MCF 10A (cell line): ENCODE data around the gene SLCO2A1. TPM values are rescaled to one million over a fixed set of nuclear protein-coding genes. Genes with fewer than 3 reads are reported as not detected.

ENCODE experiments used
- BruUV-seq: library from RNA; stranded (reverse); fragments of 400-500 nt; replicated peaks from 2 replicates; lab custom pipeline; 2021; lab: Mats Ljungman, UMichigan
- CTCF ChIA-PET: fragments of 300-600 bp; sonication (Branson Sonifier 250); formaldehyde crosslinking; extraction: SDS; loops from one replicate; lab custom pipeline; 2021; ENCODE audit warnings: antibody characterized with exemption, inconsistent platforms; lab: Yijun Ruan, JAX
- POLR2A ChIA-PET: fragments of 300-600, 350-650 bp; sonication (Branson Sonifier 250); formaldehyde crosslinking; extraction: SDS; loops from one replicate; lab custom pipeline; 2020; ENCODE audit warnings: antibody characterized with exemption, inconsistent platforms; lab: Yijun Ruan, JAX
- DNase-seq: peaks from one replicate; pipeline ENCODE4 v3.0.0-alpha.2; 2018; ENCODE audit not compliant: unreplicated experiment
- H3K27ac Mint-ChIP-seq: one replicate; pipeline ENCODE4 v1.8.0; 2022; ENCODE audit warnings: mild to moderate bottlenecking, low read depth, mixed read lengths; ENCODE audit not compliant: unreplicated experiment
- H3K27me3 Mint-ChIP-seq: one replicate; pipeline ENCODE4 v1.8.0; 2022; ENCODE audit warnings: mixed read lengths; ENCODE audit not compliant: insufficient read depth, unreplicated experiment
- H3K36me3 Mint-ChIP-seq: one replicate; pipeline ENCODE4 v1.8.0; 2022; ENCODE audit warnings: mild to moderate bottlenecking, moderate library complexity, mixed read lengths; ENCODE audit not compliant: insufficient read depth, unreplicated experiment
- H3K4me1 Mint-ChIP-seq: one replicate; pipeline ENCODE4 v1.8.0; 2022; ENCODE audit warnings: mixed read lengths; ENCODE audit not compliant: insufficient read depth, unreplicated experiment
- H3K4me3 Mint-ChIP-seq: one replicate; pipeline ENCODE4 v1.8.0; 2022; ENCODE audit warnings: mild to moderate bottlenecking, moderate library complexity, mixed read lengths; ENCODE audit not compliant: unreplicated experiment
- H3K9me3 Mint-ChIP-seq: one replicate; pipeline ENCODE4 v1.8.0; 2022; ENCODE audit warnings: mixed read lengths; ENCODE audit not compliant: unreplicated experiment
- intact Hi-C: fragments of 100-400 bp; cut with micrococcal nuclease; formaldehyde crosslinking; loops from 2 replicates; pipeline ENCODE4 v1.14.1; 2022
- total RNA-seq: library from RNA; stranded (reverse); gene quantifications from 2 replicates; pipeline ENCODE4 v1.2.3, GENCODE V29; 2022
- TF ChIP-seq, protein P1 (sequence below): fragments of 200-600 bp; IDR thresholded peaks from one replicate; pipeline ENCODE4 v1.8.0; 2022; ENCODE audit warnings: antibody characterized with exemption, mild to moderate bottlenecking; ENCODE audit not compliant: unreplicated experiment

SLCO2A1 gene
- total RNA-seq, 1 experiment from 2014 or later, result 1.0 TPM

DNA sequence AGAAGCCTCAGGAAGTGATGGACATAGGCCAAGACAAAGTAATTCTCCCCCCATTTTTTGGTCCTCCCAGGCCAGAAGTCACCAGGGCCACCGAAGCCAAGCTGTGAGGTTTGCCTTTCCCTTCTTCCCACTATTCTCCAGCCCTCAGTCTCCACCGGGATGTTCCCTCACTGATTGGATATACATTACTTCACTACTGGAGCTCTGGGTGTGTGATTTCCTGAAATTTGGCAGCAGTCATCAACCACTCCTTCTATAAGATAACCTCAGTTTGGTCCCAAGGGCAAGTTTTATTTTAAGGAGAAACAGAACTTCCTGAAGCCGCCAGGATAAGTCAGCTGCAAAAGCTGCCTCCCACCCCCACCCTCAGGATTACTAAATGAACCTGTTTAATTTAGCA lies 11.3 kb downstream of the SLCO2A1 start:
- H3K36me3 Mint-ChIP-seq, result no peaks in the 10 kb centered on the region

DNA sequence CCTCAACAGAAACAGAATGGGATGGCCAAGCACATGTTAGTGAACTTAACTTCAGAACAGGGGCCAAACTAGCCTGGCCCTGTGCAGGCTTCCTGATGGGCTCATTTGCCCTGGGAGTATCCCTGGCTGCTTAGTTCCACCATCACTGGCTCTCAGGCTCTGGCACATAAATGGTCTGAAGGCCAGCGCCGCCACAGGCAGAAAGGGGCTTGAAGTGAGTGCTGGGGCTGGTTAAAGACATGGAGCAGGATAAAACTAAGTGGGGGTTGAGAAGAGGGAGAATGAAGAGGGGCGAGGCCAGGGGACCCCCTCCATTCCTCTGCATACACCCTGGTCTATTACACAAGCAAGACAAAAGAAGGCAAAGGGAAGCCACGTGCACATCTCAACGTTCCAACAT lies 12.2 kb downstream of the SLCO2A1 start:
- Mint-ChIP-seq H3K9me3 (no peaks in the 10 kb centered on the region), H3K27me3 (no peaks in the 10 kb centered on the region), H3K4me1 (no peaks in the 10 kb centered on the region)

More for the DNA sequence above, 11.3 kb downstream of the SLCO2A1 start:
- Mint-ChIP-seq H3K27ac (no peak overlapping the region), H3K27me3 (no peaks in the 10 kb centered on the region), H3K4me1 (no peaks in the 10 kb centered on the region), H3K4me3 (no peak overlapping the region), H3K9me3 (no peaks in the 10 kb centered on the region)
- intact Hi-C loops, result no loop called here
- no peak for DNase-seq
- no TSS peak for BruUV-seq
- TF ChIP-seq, protein P1, sequence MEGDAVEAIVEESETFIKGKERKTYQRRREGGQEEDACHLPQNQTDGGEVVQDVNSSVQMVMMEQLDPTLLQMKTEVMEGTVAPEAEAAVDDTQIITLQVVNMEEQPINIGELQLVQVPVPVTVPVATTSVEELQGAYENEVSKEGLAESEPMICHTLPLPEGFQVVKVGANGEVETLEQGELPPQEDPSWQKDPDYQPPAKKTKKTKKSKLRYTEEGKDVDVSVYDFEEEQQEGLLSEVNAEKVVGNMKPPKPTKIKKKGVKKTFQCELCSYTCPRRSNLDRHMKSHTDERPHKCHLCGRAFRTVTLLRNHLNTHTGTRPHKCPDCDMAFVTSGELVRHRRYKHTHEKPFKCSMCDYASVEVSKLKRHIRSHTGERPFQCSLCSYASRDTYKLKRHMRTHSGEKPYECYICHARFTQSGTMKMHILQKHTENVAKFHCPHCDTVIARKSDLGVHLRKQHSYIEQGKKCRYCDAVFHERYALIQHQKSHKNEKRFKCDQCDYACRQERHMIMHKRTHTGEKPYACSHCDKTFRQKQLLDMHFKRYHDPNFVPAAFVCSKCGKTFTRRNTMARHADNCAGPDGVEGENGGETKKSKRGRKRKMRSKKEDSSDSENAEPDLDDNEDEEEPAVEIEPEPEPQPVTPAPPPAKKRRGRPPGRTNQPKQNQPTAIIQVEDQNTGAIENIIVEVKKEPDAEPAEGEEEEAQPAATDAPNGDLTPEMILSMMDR, result no peak
- ChIA-PET CTCF (interaction anchor here (0.5 to 0.6 kb wide), 2 partner anchors 38 to 318 kb away, joined by 3 read pairs; no protein-coding TSS in a partner anchor), POLR2A (interaction anchor here (1.0 kb wide), 1 partner anchor 9 kb away, joined by 3 read pairs; no protein-coding TSS in a partner anchor)

DNA sequence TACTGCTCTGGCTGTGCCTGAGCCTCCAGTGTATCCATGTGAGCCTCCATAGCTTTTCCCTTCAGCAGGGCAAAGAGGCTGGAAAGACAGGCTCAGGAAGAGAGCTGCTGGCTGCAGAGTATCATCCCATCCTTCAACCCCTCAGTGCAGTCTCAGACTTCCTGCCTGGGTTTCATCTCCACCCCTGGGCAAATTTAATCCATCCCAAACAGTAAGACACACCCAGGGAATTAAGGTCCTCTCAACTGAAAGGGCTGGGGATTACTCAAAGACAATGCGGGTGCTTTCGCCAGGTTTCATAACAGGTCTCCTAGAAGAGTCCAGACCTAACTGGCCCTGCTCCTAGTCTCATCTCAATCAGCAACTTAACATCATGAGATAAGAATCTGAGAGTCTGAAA lies 15.5 kb downstream of the SLCO2A1 start:
- peaks cover 9% of the 10 kb centered on the region for H3K4me1 Mint-ChIP-seq
- no peaks in the 10 kb centered on the region for H3K9me3 Mint-ChIP-seq
- H3K27me3 Mint-ChIP-seq, result no peaks in the 10 kb centered on the region
- TF ChIP-seq, protein P1, result no peak
- DNase-seq, result no peak
- BruUV-seq, result no TSS peak
- H3K27ac Mint-ChIP-seq, result no peak overlapping the region
- H3K36me3 Mint-ChIP-seq, result no peaks in the 10 kb centered on the region
- POLR2A ChIA-PET, result interaction anchor here (0.6 kb wide), 1 partner anchor 21 kb away, joined by 3 read pairs; no protein-coding TSS in a partner anchor
- intact Hi-C loops, result no loop called here
- no peak overlapping the region for H3K4me3 Mint-ChIP-seq
- CTCF ChIA-PET, result interaction anchor here (0.9 to 1.2 kb wide), 2 partner anchors 22 to 84 kb away, joined by 4 read pairs; no protein-coding TSS in a partner anchor

More for the DNA sequence above, 12.2 kb downstream of the SLCO2A1 start:
- ChIA-PET POLR2A (interaction anchor here (0.6 kb wide), 1 partner anchor 8 kb away, joined by 4 read pairs; no protein-coding TSS in a partner anchor), CTCF (no interaction called here)
- no peak overlapping the region for H3K4me3 Mint-ChIP-seq
- TF ChIP-seq, protein P1, result no peak
- BruUV-seq, result no TSS peak
- intact Hi-C loops, result no loop called here
- no peak for DNase-seq
- H3K27ac Mint-ChIP-seq, result no peak overlapping the region
- H3K36me3 Mint-ChIP-seq, result no peaks in the 10 kb centered on the region

DNA sequence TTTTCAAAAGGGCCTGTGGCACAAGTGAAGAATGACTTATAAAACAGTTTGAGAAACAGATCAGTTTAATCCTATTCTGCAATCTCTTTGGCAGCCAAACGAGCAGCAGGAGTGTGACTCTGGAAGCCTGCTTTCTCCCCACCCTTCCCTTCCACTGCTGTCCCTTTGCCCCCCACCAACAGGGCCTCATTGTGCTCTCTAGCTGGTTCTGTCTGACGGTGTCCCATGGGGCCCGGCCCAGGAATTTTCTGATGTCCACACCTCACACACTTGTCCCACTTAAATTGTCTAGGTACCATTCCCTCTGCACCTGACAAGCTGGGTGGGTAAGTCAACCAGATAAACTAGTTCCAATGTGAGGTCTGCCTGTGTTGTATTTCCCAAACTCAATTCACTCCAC lies 16.4 kb downstream of the SLCO2A1 start:
- DNase-seq, result no peak
- H3K4me1 Mint-ChIP-seq, result peaks cover 19% of the 10 kb centered on the region
- ChIA-PET POLR2A (interaction anchor here (1.6 kb wide), 1 partner anchor 74 kb away, joined by 3 read pairs; no protein-coding TSS in a partner anchor), CTCF (interaction anchor here (0.6 kb wide), 1 partner anchor 136 kb away, joined by 5 read pairs; no protein-coding TSS in a partner anchor)
- no peak overlapping the region for H3K27ac Mint-ChIP-seq
- no peak overlapping the region for H3K4me3 Mint-ChIP-seq
- intact Hi-C loops, result no loop called here
- no peaks in the 10 kb centered on the region for H3K27me3 Mint-ChIP-seq
- no TSS peak for BruUV-seq
- TF ChIP-seq, protein P1, result no peak
- no peaks in the 10 kb centered on the region for H3K36me3 Mint-ChIP-seq
- no peaks in the 10 kb centered on the region for H3K9me3 Mint-ChIP-seq
